ENCODE data around the gene UBE2S.
"Not testable (repeated sequence)": the region's sequence is repeated elsewhere in the genome, so short reads cannot be mapped to it uniquely, and the experiment has no call there.

DNA sequence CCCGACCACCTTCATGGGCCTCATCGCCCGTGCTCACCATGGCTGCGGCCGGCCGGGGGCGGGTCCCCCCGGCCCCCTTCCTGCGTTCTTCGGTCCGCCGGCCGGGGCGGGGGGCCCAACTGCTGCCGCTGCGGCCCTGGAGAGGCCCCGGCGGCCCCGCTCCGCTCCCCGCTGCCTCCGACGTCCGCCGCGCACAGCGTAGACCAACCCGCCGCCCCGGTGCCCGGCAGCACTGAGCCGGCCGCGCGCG lies at the start of gene UBE2S:
- TF ChIP-seq, protein P1, sequence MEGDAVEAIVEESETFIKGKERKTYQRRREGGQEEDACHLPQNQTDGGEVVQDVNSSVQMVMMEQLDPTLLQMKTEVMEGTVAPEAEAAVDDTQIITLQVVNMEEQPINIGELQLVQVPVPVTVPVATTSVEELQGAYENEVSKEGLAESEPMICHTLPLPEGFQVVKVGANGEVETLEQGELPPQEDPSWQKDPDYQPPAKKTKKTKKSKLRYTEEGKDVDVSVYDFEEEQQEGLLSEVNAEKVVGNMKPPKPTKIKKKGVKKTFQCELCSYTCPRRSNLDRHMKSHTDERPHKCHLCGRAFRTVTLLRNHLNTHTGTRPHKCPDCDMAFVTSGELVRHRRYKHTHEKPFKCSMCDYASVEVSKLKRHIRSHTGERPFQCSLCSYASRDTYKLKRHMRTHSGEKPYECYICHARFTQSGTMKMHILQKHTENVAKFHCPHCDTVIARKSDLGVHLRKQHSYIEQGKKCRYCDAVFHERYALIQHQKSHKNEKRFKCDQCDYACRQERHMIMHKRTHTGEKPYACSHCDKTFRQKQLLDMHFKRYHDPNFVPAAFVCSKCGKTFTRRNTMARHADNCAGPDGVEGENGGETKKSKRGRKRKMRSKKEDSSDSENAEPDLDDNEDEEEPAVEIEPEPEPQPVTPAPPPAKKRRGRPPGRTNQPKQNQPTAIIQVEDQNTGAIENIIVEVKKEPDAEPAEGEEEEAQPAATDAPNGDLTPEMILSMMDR (IDR thresholded peaks at IDR 0.05) = not testable (repeated sequence)
- peak; percentile 89 for TF ChIP-seq POLR2A (IDR thresholded peaks at IDR 0.05)
